GM13976 (cell line): ENCODE results near the gene NARF.
A peak's percentile ranks its signal among the peaks of the same experiment; 100 is the strongest.
"Not testable (repeated sequence)": the region's sequence is repeated elsewhere in the genome, so short reads cannot be mapped to it uniquely, and the experiment has no call there.

Experiments used
- DNase-seq: peaks from one replicate; pipeline ENCODE4 v3.0.0; 2012; ENCODE audit warnings: low spot score
- in situ Hi-C: fragments of 300-500 bp; cut with MboI; formaldehyde crosslinking; loops from one replicate; pipeline ENCODE4 v1.12.0; 2022; ENCODE audit warnings: low sequenced_read_pairs, mixed read lengths, inconsistent platforms; ENCODE audit not compliant: unreplicated experiment
- TF ChIP-seq, protein P1 (sequence below): IDR thresholded peaks from 2 replicates; pipeline ENCODE4 v1.5.1; 2012; ENCODE audit warnings: borderline replicate concordance, mild to moderate bottlenecking; ENCODE audit not compliant: insufficient read depth; ENCODE audit errors: extremely low read depth, missing control alignments, control extremely low read depth

The NARF gene

GRCh38 chr17:82458179-82458884 lies at the start of gene NARF:
TSS of gene NARF (plus strand) at chr17:82458741. CDS start at chr17:82458804, 63 bp downstream.
- TF ChIP-seq, protein P1, sequence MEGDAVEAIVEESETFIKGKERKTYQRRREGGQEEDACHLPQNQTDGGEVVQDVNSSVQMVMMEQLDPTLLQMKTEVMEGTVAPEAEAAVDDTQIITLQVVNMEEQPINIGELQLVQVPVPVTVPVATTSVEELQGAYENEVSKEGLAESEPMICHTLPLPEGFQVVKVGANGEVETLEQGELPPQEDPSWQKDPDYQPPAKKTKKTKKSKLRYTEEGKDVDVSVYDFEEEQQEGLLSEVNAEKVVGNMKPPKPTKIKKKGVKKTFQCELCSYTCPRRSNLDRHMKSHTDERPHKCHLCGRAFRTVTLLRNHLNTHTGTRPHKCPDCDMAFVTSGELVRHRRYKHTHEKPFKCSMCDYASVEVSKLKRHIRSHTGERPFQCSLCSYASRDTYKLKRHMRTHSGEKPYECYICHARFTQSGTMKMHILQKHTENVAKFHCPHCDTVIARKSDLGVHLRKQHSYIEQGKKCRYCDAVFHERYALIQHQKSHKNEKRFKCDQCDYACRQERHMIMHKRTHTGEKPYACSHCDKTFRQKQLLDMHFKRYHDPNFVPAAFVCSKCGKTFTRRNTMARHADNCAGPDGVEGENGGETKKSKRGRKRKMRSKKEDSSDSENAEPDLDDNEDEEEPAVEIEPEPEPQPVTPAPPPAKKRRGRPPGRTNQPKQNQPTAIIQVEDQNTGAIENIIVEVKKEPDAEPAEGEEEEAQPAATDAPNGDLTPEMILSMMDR = no peak
- peak; percentile 99 for DNase-seq
- in situ Hi-C loops = no loop called here

GRCh38 chr17:82408938-82409318 lies 49.6 kb upstream of the NARF start:
- in situ Hi-C loops = loop anchor here (5.0 kb wide), 1 partner anchor 57 kb away; no protein-coding TSS in a partner anchor
- DNase-seq = no peak
- TF ChIP-seq, protein P1 = no peak

DNA sequence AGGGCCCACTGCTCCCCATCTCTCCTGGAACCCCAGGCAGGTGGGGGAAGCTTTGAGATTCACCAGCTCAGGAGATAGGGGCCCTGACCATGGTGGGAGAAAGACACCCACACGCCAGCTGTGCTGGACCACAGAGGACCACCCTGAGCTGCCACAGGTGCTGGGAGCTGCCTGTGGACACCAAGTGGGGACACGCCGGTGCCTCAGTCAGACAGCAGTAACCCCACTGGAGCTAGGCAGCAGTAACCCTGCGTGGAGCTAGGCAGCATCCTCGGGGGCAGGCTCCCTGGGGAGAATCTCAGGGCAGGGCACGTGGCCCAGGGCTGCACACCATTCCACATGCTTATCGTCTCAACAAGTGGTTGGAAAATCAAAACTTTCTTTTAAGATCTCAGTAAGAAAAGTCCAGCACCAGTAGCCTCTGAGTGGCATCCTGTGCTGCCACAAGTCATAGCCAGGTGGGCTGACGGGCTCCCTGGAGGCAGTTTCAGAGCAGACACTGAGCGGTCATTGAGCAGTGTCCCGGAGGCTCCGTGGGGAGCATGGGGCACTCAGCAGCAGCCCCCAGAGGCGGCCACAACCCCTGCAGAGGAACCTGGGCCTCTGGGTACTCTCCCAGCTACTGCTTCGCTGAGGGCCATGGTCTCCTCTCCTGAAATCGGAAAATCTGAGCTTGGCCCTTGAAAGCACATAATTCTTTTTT lies 48.4 kb upstream of the NARF start:
- TF ChIP-seq, protein P1 = no peak
- no peak for DNase-seq
- in situ Hi-C loops = no loop called here

DNA sequence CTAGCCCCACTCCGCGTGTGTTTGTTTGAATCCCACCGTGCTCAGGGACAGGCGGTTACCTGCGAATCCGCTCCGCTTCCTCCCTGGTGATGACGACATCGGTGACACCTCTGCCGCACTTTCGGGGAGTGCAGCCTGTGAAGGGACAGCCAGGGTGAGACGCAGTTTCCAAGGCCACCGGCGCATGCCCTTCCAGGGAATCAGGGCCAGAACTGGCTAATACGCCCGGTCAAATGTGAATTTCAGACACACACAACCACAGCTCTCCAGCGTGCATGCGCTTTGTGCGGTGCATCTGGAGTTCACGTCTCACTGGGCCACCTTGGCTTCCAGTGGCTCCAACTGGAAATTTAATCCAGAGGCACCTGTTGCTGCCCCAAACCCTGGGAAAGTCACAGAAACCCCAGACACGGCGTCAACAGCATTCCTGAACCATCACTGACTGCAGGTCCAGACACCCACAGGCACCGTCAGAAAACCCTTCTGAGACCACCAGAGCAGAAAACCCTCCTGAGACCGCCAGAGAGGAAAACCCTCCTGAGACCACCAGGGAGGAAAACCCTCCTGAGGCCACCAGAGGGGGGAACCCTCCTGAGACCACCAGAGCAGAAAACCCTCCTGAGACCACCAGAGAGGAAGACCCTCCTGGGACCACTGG lies 47.0 kb upstream of the NARF start:
- in situ Hi-C loops = no loop called here
- TF ChIP-seq, protein P1 = no peak
- DNase-seq = no peak

DNA sequence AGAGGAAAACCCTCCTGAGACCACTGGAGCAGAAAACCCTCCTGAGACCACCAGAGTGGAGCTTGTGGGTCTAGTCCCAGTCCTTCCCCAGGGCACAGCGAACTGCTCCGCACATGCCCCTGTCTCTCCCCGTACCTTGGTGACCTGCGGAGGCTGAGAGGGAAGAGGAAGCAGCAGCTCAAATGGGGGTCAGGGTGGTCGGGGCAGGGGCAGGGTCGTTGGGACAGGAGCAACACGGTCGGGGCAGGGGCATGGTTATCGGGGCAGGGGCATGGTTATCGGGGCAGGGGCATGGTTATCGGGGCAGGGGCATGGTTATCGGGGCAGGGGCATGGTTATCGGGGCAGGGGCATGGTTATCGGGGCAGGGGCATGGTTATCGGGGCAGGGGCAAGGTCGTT lies 46.5 kb upstream of the NARF start:
- DNase-seq, in situ Hi-C loops: not testable (repeated sequence)

GRCh38 chr17:82412535-82413520 lies 45.7 kb upstream of the NARF start:
- TF ChIP-seq, protein P1 = no peak
- no peak for DNase-seq
- in situ Hi-C loops = no loop called here
